K562 (cell line): ENCODE data around the gene STOML3.

Source experiments
- EP300 ChIP-seq: IDR thresholded peaks from 2 replicates; pipeline ENCODE4 v1.6.1; 2012; ENCODE audit warnings: low read length, improper control_type of control experiment
- ZNF274 ChIP-seq: IDR thresholded peaks from 2 replicates; pipeline ENCODE4 v1.6.1; 2011; ENCODE audit warnings: low read depth, mild to moderate bottlenecking, low read length, moderate library complexity, borderline replicate concordance
- TF ChIP-seq, protein P1 (sequence below): sonication (generic); formaldehyde crosslinking; IDR thresholded peaks from 2 replicates; pipeline ENCODE4 v1.8.0; 2023; ENCODE audit warnings: mild to moderate bottlenecking, missing genetic modification reagents
- TF ChIP-seq, protein P2 (sequence below), 3 experiments: IDR thresholded peaks in 2 of 3; conservative IDR thresholded peaks in 1 of 3; 2 replicates each; pipeline ENCODE4 v1.5.1; 2011 to 2012; ENCODE audit warnings: low read length in 3 of 3, mild to moderate bottlenecking in 3 of 3, control low read depth in 2 of 3, improper control_type of control experiment in 1 of 3, inconsistent platforms in 1 of 3, low read depth in 1 of 3, mixed read lengths in 1 of 3, moderate library complexity in 1 of 3; ENCODE audit not compliant: insufficient read depth in 2 of 3
- TF ChIP-seq, protein P3 (sequence below): sonication (generic); formaldehyde crosslinking; IDR thresholded peaks from 2 replicates; pipeline ENCODE4 v1.8.0; 2022; ENCODE audit warnings: mild to moderate bottlenecking, missing genetic modification reagents

DNA sequence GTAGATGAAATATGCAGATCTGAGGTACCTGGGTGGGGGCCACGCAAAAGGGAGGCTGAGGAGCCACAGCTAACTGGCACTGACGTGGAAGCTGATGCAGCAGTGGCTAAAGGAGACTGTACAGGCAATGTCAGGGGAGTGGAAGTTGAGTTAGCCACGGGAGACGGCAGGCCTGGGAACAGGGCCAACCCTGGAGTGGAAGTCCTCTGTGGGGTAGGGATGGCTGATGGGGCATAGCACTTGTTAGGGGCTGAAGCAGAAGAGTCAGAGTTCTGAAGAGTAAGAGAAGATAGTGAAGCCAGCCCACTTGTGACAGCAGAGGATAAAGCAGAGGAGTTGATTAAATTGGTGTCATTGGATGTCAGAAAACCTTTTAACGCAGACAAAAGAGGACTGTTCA, 22.8 kb upstream of the STOML3 start:
- TF ChIP-seq, protein P1, sequence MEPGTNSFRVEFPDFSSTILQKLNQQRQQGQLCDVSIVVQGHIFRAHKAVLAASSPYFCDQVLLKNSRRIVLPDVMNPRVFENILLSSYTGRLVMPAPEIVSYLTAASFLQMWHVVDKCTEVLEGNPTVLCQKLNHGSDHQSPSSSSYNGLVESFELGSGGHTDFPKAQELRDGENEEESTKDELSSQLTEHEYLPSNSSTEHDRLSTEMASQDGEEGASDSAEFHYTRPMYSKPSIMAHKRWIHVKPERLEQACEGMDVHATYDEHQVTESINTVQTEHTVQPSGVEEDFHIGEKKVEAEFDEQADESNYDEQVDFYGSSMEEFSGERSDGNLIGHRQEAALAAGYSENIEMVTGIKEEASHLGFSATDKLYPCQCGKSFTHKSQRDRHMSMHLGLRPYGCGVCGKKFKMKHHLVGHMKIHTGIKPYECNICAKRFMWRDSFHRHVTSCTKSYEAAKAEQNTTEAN (CRISPR knock-in tag) = no peak
- no peak for TF ChIP-seq ZNF274
- TF ChIP-seq, protein P2, sequence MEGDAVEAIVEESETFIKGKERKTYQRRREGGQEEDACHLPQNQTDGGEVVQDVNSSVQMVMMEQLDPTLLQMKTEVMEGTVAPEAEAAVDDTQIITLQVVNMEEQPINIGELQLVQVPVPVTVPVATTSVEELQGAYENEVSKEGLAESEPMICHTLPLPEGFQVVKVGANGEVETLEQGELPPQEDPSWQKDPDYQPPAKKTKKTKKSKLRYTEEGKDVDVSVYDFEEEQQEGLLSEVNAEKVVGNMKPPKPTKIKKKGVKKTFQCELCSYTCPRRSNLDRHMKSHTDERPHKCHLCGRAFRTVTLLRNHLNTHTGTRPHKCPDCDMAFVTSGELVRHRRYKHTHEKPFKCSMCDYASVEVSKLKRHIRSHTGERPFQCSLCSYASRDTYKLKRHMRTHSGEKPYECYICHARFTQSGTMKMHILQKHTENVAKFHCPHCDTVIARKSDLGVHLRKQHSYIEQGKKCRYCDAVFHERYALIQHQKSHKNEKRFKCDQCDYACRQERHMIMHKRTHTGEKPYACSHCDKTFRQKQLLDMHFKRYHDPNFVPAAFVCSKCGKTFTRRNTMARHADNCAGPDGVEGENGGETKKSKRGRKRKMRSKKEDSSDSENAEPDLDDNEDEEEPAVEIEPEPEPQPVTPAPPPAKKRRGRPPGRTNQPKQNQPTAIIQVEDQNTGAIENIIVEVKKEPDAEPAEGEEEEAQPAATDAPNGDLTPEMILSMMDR (IDR thresholded peaks at IDR 0.05 in 2 of 3, conservative IDR thresholded peaks at IDR 0.05 in 1 of 3; ENCODE audit: insufficient read depth in 2 of 3, low read depth in 1 of 3, low read length in 3 of 3) = no peak
- no peak for TF ChIP-seq EP300
- TF ChIP-seq, protein P3, sequence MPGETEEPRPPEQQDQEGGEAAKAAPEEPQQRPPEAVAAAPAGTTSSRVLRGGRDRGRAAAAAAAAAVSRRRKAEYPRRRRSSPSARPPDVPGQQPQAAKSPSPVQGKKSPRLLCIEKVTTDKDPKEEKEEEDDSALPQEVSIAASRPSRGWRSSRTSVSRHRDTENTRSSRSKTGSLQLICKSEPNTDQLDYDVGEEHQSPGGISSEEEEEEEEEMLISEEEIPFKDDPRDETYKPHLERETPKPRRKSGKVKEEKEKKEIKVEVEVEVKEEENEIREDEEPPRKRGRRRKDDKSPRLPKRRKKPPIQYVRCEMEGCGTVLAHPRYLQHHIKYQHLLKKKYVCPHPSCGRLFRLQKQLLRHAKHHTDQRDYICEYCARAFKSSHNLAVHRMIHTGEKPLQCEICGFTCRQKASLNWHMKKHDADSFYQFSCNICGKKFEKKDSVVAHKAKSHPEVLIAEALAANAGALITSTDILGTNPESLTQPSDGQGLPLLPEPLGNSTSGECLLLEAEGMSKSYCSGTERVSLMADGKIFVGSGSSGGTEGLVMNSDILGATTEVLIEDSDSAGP = no peak
